Epithelial cell of proximal tubule (primary cell): ENCODE results near the gene DOCK1. TPM values are rescaled to one million over a fixed set of nuclear protein-coding genes. Genes with fewer than 3 reads are reported as not detected.
"Not testable (repeated sequence)": the region's sequence is repeated elsewhere in the genome, so short reads cannot be mapped to it uniquely, and the experiment has no call there.

Experiments
- DNase-seq: peaks from one replicate; pipeline ENCODE4 v3.0.0-alpha.2; 2011; ENCODE audit warnings: low read depth
- H3K4me3 ChIP-seq: 2 replicates; pipeline ENCODE4 v1.5.1; 2011; ENCODE audit warnings: low read depth, mild to moderate bottlenecking, low read length
- CTCF ChIP-seq: conservative IDR thresholded peaks from 2 replicates; pipeline ENCODE4 v1.5.1; 2012; ENCODE audit warnings: low read depth, mild to moderate bottlenecking, low read length
- total RNA-seq: library from RNA; depleted of rRNA; stranded (reverse); fragments of >200 nt; gene quantifications from 2 replicates; pipeline ENCODE4 v1.2.3, GENCODE V29; 2015

The DOCK1 gene
- total RNA-seq, 1 donor from 2014 or later: 31.9 TPM

GRCh38 chr10:127296696-127297095 lies 391.5 kb downstream of the DOCK1 start:
- TF ChIP-seq CTCF: no peak
- no peak overlapping the region for H3K4me3 ChIP-seq
- no peak for DNase-seq

- DNase-seq: no peak
- no peak overlapping the region for H3K4me3 ChIP-seq
- TF ChIP-seq CTCF: no peak
These were observed 393.2 kb downstream of the DOCK1 start for GRCh38 chr10:127298381-127298780.

GRCh38 chr10:127299192-127299591 lies 394.0 kb downstream of the DOCK1 start:
- DNase-seq, H3K4me3 ChIP-seq: not testable (repeated sequence)

- TF ChIP-seq CTCF: no peak
- no peak overlapping the region for H3K4me3 ChIP-seq
- DNase-seq: no peak
These were observed 394.9 kb downstream of the DOCK1 start for GRCh38 chr10:127299956-127300689.

- no peak for DNase-seq
- TF ChIP-seq CTCF: no peak
- H3K4me3 ChIP-seq: no peak overlapping the region
These were observed 395.7 kb downstream of the DOCK1 start for GRCh38 chr10:127300868-127301321.

- DNase-seq: no peak
- no peak overlapping the region for H3K4me3 ChIP-seq
- TF ChIP-seq CTCF: no peak
These were observed 397.1 kb downstream of the DOCK1 start for GRCh38 chr10:127302343-127302742.

GRCh38 chr10:127303105-127303504 lies 397.9 kb downstream of the DOCK1 start:
- no peak for DNase-seq
- H3K4me3 ChIP-seq: no peak overlapping the region
- TF ChIP-seq CTCF: no peak
